Fibroblast of lung (primary cell): ENCODE measurements around the gene SLC25A44. TPM values are rescaled to one million over a fixed set of nuclear protein-coding genes. Genes with fewer than 3 reads are reported as not detected.

Experiments
- DNase-seq, 2 donors: peaks; one replicate each; pipeline versions ENCODE4 v3.0.0 to v3.0.0-alpha.2; 2010; ENCODE audit warnings: low read depth in 2 of 2
- H2AFZ ChIP-seq: 2 replicates; pipeline ENCODE4 v1.5.1; 2012; ENCODE audit warnings: low read length, control low read depth, inconsistent platforms
- H3K27ac ChIP-seq: 2 replicates; pipeline ENCODE4 v1.5.1; 2011; ENCODE audit warnings: low read length, control low read depth; ENCODE audit not compliant: insufficient read depth
- H3K27me3 ChIP-seq: 2 replicates; pipeline ENCODE4 v1.5.1; 2011; ENCODE audit warnings: mild to moderate bottlenecking, low read length; ENCODE audit not compliant: control insufficient read depth, insufficient read depth
- H3K36me3 ChIP-seq: 2 replicates; pipeline ENCODE4 v1.5.1; 2011; ENCODE audit warnings: low read length; ENCODE audit not compliant: control insufficient read depth, insufficient read depth
- H3K4me1 ChIP-seq: 2 replicates; pipeline ENCODE4 v1.5.1; 2011; ENCODE audit warnings: low read length; ENCODE audit not compliant: control insufficient read depth, insufficient read depth; ENCODE audit errors: extremely low read depth
- H3K4me2 ChIP-seq: 2 replicates; pipeline ENCODE4 v1.5.1; 2011; ENCODE audit warnings: low read length, control low read depth; ENCODE audit not compliant: insufficient read depth; ENCODE audit errors: extremely low read depth
- H3K4me3 ChIP-seq, 4 experiments: fragments of 200-600 bp in 1 of 4; sonication (generic) in 1 of 4; replicated peaks in 1 of 4; 2 replicates each; pipeline ENCODE4 v1.5.1; 2011 to 2016; ENCODE audit warnings: low read length in 4 of 4, low read depth in 3 of 4, mild to moderate bottlenecking in 3 of 4, control low read depth in 2 of 4, inconsistent platforms in 1 of 4, mixed read lengths in 1 of 4; ENCODE audit not compliant: insufficient read depth in 1 of 4; ENCODE audit errors: control extremely low read depth in 1 of 4
- H3K79me2 ChIP-seq: 2 replicates; pipeline ENCODE4 v1.5.1; 2012; ENCODE audit warnings: mild to moderate bottlenecking, low read length, inconsistent platforms; ENCODE audit not compliant: control insufficient read depth, insufficient read depth
- H3K9ac ChIP-seq: 2 replicates; pipeline ENCODE4 v1.5.1; 2011; ENCODE audit warnings: mild to moderate bottlenecking, low read length, control low read depth; ENCODE audit not compliant: insufficient read depth
- H3K9me3 ChIP-seq: 2 replicates; pipeline ENCODE4 v1.5.1; 2012; ENCODE audit warnings: low read depth, low read length; ENCODE audit not compliant: control insufficient read depth, insufficient read depth
- H4K20me1 ChIP-seq: 2 replicates; pipeline ENCODE4 v1.5.1; 2011; ENCODE audit warnings: low read length; ENCODE audit not compliant: control insufficient read depth, insufficient read depth; ENCODE audit errors: extremely low read depth
- CTCF ChIP-seq, 2 donors: IDR thresholded peaks in 1 of 2; conservative IDR thresholded peaks in 1 of 2; 1 replicate in 1 of 2; 2 replicates in 1 of 2; pipeline ENCODE4 v1.5.1; 2011 to 2012; ENCODE audit warnings: low read length in 2 of 2, control low read depth in 1 of 2, inconsistent platforms in 1 of 2, low read depth in 1 of 2, mild to moderate bottlenecking in 1 of 2
- EZH2 ChIP-seq: IDR thresholded peaks from 2 replicates; pipeline ENCODE4 v1.5.1; 2012; ENCODE audit warnings: low read length, control low read depth, mild to moderate bottlenecking; ENCODE audit errors: missing control alignments
- polyA plus RNA-seq, 2 donors: library from polyadenylated mRNA; depleted of rRNA in 1 of 2; stranded (reverse) in 1 of 2; unstranded in 1 of 2; fragments of >200 nt; gene quantifications; 2 replicates each; pipeline ENCODE4 v1.2.1, GENCODE V29; 2011 to 2012; ENCODE audit warnings: missing spikeins in 1 of 2
- total RNA-seq: library from RNA; depleted of rRNA; stranded (reverse); fragments of >200 nt; gene quantifications from 2 replicates; pipeline ENCODE4 v1.2.1, GENCODE V29; 2014

The SLC25A44 gene
- total and polyA plus RNA-seq, 2 donors (not counting 1 experiment from before 2014, with no cell fraction given): 8.4 to 32.1 TPM

GRCh38 chr1:156194300-156194652 is 372 bp downstream of the SLC25A44 start:
- H3K27me3 ChIP-seq: no peaks in the 10 kb centered on the region
- H3K9ac ChIP-seq: peak overlapping the region; percentile 72
- H3K4me3 ChIP-seq: peak overlapping the region; percentile 85 to 99 (median 90)
- no peaks in the 10 kb centered on the region for H3K36me3 ChIP-seq
- peak overlapping the region; percentile 87 for H3K27ac ChIP-seq
- no peak for DNase-seq
- H3K79me2 ChIP-seq: peaks cover 46% of the 10 kb centered on the region
- peaks cover 5% of the 10 kb centered on the region for H3K4me1 ChIP-seq
- H2AFZ ChIP-seq: peak overlapping the region; percentile 58
- H3K4me2 ChIP-seq: peak overlapping the region; percentile 100
- TF ChIP-seq CTCF (conservative IDR thresholded peaks at IDR 0.05 in 1 of 2, IDR thresholded peaks at IDR 0.05 in 1 of 2; ENCODE audit: low read depth in 1 of 2, low read length in 2 of 2) (no peak), EZH2 (no peak)
- no peaks in the 10 kb centered on the region for H3K9me3 ChIP-seq
- no peaks in the 10 kb centered on the region for H4K20me1 ChIP-seq

- Histone ChIP-seq H3K36me3 (peaks cover 4% of the 10 kb centered on the region), H4K20me1 (no peaks in the 10 kb centered on the region), H3K4me2 (no peak overlapping the region), H3K79me2 (peaks cover 50% of the 10 kb centered on the region), H2AFZ (no peak overlapping the region), H3K9ac (no peak overlapping the region), H3K4me1 (peaks cover 5% of the 10 kb centered on the region), H3K9me3 (no peaks in the 10 kb centered on the region), H3K27ac (no peak overlapping the region), H3K4me3 (no peak overlapping the region), H3K27me3 (no peaks in the 10 kb centered on the region)
- no peak for DNase-seq
- TF ChIP-seq EZH2 (no peak), CTCF (conservative IDR thresholded peaks at IDR 0.05 in 1 of 2, IDR thresholded peaks at IDR 0.05 in 1 of 2; ENCODE audit: low read depth in 1 of 2, low read length in 2 of 2) (no peak)
Observed at GRCh38 chr1:156195853-156196252, 1.9 kb downstream of the SLC25A44 start.

- Histone ChIP-seq H4K20me1 (no peaks in the 10 kb centered on the region), H3K4me3 (no peak overlapping the region)
Observed at GRCh38 chr1:156196445-156196844, 2.5 kb downstream of the SLC25A44 start.

More at GRCh38 chr1:156196445-156196844, 2.5 kb downstream of the SLC25A44 start:
- no peak for DNase-seq
- Histone ChIP-seq H3K9me3 (no peaks in the 10 kb centered on the region), H3K4me1 (peaks cover 5% of the 10 kb centered on the region), H3K9ac (no peak overlapping the region), H3K4me2 (no peak overlapping the region), H3K36me3 (peaks cover 4% of the 10 kb centered on the region), H2AFZ (no peak overlapping the region), H3K79me2 (peaks cover 50% of the 10 kb centered on the region), H3K27ac (no peak overlapping the region), H3K27me3 (no peaks in the 10 kb centered on the region)
- no peak for TF ChIP-seq CTCF (conservative IDR thresholded peaks at IDR 0.05 in 1 of 2, IDR thresholded peaks at IDR 0.05 in 1 of 2; ENCODE audit: low read depth in 1 of 2, low read length in 2 of 2)
- no peak for TF ChIP-seq EZH2
